HG03571 (cell line): ENCODE data around the gene PROKR1.
"Not testable (repeated sequence)": the region's sequence is repeated elsewhere in the genome, so short reads cannot be mapped to it uniquely, and the experiment has no call there.

Source experiments
- ATAC-seq: cut with Tn5 transposase; IDR thresholded peaks from one replicate; pipeline ENCODE4 v1.9.1; 2021; ENCODE audit not compliant: unreplicated experiment

Gene PROKR1

DNA sequence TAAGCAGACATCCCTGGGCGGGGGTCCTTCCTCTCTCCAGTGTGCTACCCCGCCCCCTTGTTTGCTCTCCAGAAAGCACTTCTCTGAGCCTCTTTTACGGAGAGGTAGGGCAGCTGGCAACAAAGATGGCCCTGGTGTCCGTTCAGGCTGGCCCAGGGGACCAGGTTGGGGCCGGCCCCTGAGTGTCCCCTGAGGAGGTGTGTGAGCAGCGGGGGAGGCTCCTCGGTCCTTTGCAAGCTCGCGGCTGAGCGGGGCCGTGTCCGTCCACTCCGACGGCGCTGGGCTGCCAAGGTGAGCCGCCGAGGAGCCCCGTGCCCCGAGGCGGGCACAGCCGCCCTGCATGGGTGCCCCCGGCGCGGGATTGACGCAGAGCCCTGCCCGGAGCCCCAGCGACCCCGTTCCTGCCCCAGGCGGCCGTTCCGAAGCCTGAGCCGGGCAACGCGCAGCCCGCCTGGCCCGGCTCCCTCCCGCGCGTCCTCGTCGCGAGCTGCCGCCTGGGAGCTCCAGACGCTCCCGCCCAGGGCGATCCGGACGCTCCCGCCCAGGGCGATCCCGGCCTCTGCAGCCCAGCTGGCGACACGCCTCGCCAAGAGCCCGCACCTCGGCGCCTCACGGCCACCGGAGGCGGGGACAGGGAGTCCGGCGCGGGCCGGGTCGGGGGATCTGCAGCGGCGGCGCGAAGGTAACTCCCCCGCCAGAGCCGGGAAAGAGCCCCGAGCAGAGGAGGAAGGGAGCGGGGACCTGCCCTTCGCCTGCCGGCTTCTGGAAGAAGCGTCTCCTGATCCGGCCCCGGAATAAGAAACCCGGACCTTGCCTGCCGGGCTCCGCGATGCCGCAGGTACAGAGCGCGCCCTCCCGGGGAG is at the start of gene PROKR1:
Gene PROKR1, plus strand, starts transcription at position 569 of the 863 bp plus-strand sequence. CDS start 2,243 bp downstream, outside the sequence.
- ATAC-seq = no peak

DNA sequence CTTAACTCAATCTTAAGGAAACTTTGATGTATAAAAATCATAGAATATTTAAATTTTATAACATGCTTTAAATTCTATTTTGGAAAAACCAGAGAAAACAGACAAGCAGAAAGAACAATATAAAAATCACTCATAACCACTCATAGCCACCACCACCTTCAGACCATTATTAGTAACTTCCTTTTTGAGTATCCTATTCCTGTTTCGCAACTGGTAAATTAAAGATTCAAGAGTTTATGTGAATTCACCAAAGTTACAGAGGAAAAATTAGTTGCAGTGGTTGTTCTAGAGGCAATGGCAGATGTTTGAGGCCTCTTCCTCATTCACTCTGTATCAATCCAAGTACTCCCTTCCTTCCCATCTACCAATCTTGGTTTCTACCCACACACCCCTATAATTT is 49.3 kb upstream of the PROKR1 start:
- ATAC-seq = no peak

DNA sequence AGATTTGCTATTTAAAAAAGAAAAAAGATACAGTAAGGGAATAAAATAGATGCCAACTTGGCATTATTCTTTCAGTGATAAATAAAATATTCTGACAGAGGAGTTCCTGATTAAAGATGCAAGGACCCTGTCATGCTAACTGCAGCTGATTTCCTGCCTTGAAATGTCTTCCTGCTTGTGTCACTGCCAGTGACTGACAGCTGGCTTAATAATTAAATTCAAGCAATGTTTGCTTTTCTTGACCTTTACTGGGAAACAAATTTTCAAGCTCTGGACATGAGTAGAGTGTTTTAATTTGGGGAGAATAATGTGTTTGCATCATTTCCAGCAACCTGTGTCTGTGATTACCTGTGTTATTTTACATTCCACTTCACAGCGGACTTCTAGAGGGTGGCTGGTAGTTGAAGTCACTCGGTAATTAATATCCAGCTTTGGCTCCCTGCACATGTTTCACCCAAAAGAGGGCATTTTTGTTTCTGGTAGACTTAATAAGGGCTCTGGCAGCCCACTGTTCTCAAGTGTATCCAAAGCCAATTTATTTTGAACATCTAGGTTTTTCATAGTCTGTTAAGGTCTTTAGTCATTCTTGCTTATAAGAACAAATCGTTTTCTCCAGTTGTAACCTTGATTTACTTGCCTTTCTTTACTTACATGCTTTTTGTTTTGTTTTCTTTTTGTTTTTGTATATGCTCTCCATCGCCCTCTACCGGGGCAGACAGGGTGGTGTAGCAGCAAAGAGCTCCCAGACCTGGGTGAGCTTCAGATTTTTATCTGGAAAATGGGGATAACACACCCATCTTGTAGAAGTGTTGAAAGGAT is 48.5 kb upstream of the PROKR1 start:
- ATAC-seq = no peak

DNA sequence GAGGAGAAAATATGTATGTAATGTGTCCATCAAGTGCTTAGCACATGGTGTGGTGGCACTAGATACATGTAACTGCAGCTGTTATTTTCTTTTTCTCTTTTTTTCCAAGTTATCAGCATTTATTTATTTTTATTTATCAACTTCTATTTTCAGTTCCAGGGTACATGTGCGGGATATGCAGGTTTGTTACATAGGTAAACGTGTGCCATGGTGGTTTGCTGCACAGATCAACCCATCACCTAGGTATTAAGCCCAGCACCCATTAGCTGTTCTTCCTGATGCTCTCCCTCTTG is 47.9 kb upstream of the PROKR1 start:
- ATAC-seq = not testable (repeated sequence)

DNA sequence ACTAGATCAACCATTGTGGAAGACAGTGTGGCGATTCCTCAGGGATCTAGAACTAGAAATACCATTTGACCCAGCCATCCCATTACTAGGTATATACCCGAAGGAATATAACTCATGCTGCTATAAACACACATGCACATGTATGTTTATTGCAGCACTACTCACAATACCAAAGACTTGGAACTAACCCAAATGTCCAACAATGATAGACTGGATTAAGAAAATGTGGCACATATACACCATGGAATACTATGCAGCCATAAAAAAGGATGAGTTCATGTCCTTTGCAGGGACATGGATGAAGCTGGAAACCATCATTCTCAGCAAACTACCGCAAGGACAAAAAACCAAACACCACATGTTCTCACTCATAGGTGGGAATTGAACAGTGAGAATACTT is 42.9 kb upstream of the PROKR1 start:
- ATAC-seq = not testable (repeated sequence)

DNA sequence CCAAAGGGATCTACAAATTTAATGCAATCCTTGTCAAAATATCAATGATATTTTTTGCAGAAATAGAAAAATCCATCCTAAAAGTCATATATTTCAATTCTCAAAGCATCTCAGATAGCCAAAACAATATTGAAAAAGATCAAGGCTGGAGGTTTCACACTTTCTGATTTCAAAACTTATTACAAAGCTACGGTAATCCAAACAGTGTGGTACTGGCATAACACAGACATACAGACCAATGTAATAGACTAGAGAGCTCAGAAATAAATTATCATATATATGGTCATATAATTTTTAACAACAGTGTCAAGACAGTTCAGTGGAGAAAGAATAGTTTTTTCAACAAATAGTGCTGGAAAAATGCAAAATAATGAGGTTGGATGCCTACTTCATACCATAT is 40.3 kb upstream of the PROKR1 start:
- ATAC-seq = no peak

DNA sequence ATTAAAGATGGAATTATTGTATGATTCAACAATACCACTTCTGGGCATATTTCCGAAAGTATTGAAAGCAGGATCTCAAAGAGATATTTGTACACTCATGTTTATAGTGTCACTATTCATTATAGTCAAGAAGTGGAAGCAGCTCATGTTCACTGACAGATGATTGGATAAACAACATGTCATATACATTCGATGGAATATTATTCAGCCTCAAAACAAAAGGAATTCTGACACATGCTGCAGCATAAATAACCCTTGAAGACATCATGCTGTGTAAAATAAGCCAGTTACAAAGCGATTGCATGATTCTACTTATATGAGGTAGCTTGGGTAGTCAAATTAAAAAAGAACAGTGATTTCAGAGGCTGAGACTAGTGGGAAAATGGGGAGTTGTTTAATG is 39.3 kb upstream of the PROKR1 start:
- no peak for ATAC-seq

DNA sequence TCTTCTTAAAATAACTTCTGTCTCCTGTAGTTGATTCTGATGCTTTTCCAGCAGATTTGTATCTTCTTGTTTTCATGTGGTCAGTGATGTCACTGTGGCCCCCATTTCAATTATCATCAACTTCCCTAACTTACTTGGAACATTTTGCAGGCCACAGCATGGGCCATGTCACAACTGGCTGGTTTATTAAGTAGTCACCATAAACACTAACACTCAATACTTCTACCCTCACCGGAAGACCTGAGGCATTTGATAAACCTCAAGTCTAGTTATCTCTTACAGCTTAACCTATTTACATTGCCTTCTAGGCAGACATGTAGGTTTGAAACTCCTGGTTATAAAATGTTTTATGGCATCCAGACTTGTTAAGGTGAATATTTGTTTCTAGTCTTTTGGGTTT is 37.4 kb upstream of the PROKR1 start:
- ATAC-seq = no peak

DNA sequence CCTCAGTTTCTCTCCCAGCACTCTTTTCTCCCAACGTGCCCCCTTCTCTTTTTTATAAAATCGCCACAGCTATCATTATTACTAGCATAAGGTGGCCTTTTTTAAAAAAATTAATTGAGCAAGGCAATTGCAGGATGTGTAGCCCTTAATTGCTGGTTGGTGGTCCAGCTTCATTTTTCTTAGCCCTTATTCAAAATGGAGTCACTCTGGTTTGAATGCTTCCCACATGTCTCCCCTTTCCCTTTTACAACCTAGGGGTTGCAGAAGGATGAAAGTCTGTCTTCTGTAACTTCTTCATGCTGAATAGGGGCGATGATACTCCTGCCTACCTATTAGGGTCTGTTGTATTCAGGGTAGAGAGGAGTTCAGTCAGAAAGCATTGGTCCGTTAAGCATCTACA is 36.6 kb upstream of the PROKR1 start:
- no peak for ATAC-seq

DNA sequence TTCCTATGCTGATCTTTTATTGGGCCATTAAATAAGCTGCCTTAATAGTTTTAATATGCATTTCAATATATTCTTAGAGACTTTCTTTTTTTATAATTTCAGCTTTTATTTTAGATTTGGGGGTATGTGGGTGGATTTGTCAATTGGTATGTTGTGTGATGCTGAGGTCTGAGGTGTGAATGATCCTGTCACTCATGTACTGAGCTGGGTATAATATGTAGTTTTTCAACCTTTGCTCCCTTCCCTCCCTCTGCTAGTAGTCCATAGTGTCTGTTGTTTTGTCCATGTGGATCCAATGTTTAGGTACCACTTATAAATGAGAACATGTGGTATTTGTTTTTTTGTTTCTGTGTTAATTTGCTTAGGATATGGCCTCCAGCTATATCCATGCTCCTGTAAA is 35.5 kb upstream of the PROKR1 start:
- no peak for ATAC-seq

DNA sequence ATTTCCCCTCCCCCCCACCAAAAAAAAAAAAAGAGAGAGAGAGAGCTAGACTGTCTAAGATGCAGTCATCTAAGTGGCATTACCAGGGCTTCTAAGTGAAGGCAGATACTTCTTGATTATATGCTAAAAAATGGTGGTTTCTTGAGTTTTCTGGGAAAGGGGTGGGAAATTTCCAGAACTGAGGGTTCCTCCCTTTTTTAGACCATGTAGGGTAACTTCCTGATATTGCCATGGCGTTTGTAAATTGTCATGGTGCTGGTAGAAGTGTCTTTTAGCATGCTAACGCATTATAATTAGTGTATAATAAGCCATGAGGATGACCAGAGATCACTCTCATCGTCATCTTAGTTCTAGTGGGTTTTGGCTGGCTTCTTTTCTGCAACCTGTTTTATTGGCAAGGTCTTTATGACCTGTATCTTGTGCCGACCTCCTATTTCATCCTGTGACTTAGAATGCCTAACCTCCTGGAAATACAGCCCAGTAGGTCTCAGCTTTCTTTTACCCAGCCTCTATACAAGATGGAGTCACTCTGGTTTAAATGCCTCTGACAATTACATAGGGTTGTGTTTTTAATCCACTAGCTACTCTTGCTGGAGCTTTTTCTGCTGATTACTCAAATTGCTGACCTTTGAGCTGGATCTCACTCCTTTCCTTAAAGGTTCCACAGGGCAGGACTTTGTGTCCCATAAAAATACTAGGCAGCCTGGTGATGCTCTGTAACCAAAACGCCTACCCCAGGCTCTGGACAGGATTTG is 30.4 kb upstream of the PROKR1 start:
- ATAC-seq = no peak

DNA sequence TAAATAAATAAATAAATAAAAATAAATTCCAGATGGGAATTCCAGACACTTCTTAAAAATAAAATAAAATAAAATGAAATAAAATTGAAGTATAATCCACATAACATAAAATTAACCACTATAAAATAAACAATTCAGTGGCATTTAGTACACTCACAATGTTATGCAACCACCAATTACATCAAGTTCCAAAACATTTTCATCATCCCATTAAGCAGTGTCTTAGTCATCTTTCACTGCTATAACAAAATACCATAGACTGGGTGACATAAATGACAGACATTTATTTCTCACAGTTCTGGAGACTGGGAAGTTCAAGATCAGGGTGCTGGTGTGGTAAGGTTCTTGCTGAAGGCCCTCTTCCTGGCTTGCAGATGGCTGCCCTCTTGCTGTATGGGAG is 22.6 kb upstream of the PROKR1 start:
- ATAC-seq = no peak

DNA sequence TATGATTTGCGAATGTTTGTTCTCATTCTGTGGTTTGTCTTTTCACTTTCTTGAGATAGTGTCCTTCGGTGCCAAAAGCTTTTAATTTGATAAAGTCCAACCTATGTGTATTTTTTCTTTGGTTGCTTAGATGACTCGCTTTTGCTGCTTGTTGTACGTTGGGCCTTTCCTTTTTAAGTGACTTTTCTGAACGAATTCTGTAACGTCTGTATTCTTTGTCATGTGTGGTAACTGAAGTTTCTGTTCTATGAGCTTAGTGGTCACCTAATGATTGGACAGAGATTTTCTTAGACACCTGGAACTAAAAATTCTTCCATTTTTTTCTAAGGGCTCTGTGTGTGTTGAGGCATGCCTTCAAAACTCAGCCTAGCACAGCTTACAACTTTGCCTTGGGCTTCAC is 19.6 kb upstream of the PROKR1 start:
- ATAC-seq = no peak

DNA sequence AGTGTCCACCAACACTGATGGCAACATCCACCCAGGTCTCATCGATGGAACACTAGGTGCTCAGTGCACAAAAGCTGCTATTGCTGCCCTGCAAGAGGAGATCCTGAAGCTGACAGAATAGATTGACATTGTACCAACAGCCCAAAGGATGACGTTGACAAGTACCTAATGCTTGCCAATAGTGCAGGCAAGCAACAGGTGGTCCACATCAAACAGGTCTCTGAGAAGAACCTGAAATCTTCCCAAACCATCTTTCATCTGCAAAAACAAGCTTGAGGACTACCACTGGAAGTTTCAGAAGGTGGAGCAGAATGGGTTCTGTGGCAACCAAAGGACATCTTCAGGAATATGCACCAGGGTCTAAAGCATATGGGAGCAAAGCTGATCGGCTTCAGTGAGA is 15.8 kb upstream of the PROKR1 start:
- no peak for ATAC-seq

DNA sequence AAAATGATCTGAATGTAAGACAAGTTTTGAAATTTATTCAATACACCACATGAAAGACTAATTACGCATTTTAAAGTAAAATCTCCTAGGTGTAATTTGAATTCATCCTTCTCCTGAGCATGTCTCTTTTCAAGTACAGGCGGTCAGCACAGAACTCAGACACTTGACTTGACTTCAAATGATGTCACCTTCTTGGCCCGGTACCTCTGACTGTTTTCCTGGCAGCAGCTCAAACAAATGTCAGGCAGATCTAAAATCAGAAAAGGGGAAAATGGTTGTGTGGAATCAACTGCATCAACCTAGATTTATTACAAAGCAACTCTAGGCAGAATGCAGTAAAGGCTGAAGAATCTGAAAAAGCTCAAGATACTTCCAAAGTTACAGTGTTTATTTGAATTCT is 11.4 kb upstream of the PROKR1 start:
- no peak for ATAC-seq

DNA sequence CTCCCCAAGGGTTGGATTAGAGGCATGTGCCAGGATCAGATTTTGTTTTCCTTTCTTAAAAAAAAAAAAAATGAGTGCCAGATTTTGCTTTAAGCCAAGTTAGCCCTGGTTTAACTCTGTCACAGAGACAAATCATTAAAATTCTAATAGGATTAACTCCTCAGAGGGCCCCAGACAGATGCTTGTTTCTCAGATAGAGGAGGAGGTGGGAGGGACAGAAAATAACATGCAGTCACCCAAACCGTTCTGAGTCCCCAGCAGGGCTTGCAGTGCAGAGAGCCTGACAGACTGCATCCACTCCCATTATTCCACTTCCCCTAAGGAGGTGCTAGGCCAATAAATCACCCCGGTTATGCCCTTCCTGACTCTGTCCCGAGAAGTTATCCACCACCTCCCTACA is 6.3 kb upstream of the PROKR1 start:
- ATAC-seq = no peak

DNA sequence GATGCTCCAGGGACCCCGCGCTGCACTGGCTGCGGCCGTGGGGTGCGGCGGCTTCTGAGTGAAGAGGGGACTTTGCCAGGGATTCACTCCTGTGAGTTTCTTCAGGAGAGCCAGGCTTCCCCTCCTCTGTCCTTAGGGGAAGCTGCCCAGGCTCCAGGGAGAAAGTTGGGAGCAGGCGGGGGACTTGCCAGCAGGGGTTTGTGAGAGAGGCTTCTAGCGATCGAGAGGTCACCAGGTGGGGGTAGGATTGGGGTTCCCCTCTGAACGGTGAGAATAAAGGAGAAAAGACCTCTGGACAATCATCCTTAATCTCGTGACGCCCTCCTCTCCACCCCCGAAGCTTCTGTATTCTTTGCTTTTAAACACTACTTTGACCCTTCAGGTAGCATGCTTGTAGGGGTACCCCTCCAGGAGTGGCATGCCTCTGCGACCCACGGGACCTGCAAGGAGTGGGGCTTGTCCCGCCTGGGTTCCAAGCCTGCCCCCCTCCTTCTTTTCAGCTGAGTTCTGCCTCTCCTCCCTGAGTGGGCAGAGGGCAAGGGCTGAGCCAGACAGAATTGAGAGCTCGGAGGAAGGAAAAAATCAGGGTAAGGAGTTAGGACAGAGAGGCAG is 601 bp downstream of the PROKR1 start:
- no peak for ATAC-seq

DNA sequence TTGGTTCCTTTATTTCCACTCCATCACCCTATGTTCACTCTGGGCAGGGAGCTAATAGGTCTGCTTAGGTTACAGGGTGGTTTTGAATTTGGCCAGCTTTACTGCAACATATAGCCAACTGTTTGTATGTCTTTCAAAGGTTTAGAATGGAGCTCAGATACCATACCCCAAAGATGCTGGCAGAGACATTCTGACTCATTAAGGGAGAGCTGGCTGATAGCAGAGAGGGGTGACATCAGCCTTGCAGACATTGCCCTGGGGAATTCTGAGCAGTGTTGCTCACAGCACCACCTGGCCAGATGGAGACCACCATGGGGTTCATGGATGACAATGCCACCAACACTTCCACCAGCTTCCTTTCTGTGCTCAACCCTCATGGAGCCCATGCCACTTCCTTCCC is 2.1 kb downstream of the PROKR1 start:
- no peak for ATAC-seq

DNA sequence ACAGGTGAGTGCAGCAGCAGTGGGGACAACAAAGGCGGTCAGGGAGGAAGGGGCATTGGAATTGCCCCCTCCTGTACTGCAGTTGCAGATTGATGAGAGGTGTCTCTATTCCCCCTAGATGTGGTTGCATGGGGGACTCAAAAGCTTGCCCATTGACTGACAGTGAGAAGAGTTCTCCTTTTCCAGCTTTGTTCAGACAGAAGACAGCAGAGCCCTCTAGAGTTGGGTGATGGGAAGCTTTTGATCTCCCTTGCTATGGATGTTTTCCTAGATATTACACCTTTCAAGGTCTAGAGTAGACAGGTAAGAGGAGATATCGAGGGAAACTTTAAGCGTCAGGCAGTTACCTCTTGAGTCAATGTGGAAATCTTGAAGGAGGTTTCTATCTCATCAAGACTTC is 2.9 kb downstream of the PROKR1 start:
- no peak for ATAC-seq

DNA sequence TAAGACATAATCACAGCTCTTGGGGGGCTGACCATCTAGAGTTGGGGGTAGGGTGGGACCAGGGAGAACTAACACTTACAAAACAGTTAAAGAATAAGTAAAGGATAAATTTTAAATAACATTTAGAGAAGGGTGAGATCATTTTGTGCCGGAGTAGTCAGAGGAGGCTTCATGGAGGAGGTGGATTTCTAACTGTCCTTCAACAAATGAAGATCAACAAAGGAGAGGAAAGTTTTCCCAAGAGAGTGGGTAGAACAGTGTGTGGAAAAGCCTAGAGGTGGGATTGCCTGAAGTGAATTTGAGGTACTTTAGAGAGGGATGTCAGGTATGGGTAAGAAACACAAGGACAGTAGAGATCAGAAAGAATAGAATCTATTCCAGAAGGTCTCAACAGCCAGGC is 7.3 kb downstream of the PROKR1 start:
- ATAC-seq = no peak

DNA sequence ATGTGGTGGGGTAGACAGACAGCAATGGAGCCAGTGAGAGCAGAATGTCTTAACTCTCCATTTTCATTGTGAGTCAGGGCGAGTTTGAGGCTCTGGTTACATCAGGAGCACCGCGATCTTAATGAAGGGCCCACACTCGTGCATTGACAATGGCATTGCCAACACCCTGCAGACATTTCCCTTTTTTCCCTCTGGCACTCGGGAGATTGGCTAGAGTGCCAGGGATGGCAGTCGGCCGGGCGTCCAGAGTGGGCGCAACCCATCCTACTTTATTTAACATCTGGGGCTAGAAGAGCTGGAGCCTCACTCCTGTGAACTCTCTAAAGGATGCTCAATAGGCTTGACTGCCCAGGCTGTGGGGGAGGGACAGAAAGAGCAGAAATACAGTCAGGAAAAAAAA is 9.7 kb downstream of the PROKR1 start:
- ATAC-seq = no peak
